Measurements from ENCODE around the gene GPR87. TPM values are rescaled to one million over a fixed set of nuclear protein-coding genes. Genes with fewer than 3 reads are reported as not detected.

The GPR87 gene
- total and polyA plus RNA-seq, 9 of the 15 experiments (the other 6 are each of a cell fraction or from before 2014, with no cell fraction given): not detected

DNA sequence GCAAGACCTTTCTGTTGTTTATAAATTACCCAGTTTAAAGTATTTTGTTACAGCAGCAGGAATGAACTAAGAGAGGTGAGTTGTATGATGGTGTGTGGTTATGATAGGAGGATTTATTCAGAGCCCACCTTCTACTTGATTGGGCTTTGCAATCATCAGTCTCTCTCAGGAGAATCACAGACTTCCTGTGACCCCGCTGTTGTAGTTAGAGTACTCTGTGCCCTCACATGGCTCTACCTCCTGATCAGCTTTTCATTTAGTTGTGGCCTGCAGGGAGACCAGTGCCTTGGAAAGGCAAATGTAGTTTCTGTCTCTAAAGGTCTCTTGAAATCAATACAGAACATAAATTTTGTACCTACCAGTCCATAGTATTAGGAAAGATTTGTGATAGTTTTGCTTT lies 30.7 kb downstream of the GPR87 start:
- Histone ChIP-seq H3K4me2 (ENCODE audit: insufficient read depth, low read length) (no peak overlapping the region), H4K20me1 (replicated peaks; ENCODE audit: control insufficient read depth, insufficient read depth, low read length) (no peaks in the 10 kb centered on the region), H3K27me3 (ENCODE audit: control insufficient read depth in 2 of 2, insufficient read depth in 2 of 2, low read length in 2 of 2) (no peaks in the 10 kb centered on the region), H2AFZ (ENCODE audit: low read depth, low read length) (no peak overlapping the region), H3K9me3 (replicated peaks; ENCODE audit: control insufficient read depth, insufficient read depth, low read depth, low read length) (no peaks in the 10 kb centered on the region), H3K9ac (ENCODE audit: insufficient read depth in 1 of 2, low read depth in 2 of 2, low read length in 2 of 2) (no peak overlapping the region), H3K36me3 (ENCODE audit: control insufficient read depth, insufficient read depth, low read length) (no peaks in the 10 kb centered on the region), H3K4me1 (replicated peaks in 1 of 2; ENCODE audit: control insufficient read depth in 2 of 2, insufficient read depth in 2 of 2, low read length in 2 of 2) (no peaks in the 10 kb centered on the region; a peak in 2 of 5 replicates), H3K27ac (ENCODE audit: extremely low read depth, low read depth, low read length) (no peak overlapping the region), H3K4me3 (no peak overlapping the region), H3K9me1 (ENCODE audit: control insufficient read depth, insufficient read depth, low read length) (no peaks in the 10 kb centered on the region), H3K79me2 (ENCODE audit: control insufficient read depth, insufficient read depth, low read length) (no peaks in the 10 kb centered on the region)
- FAIRE-seq (no peak), DNase-seq (ENCODE audit: extremely low read depth in 1 of 4, low spot score in 3 of 4) (no peak), ATAC-seq (no peak)
- POLR2A ChIA-PET: no interaction called here
- in situ Hi-C loops (cut with MboI): loop anchor here (10.0 kb wide), 1 partner anchor 121 kb away; no protein-coding TSS in a partner anchor
- intact Hi-C loops (cut with micrococcal nuclease): no loop called here
- WGBS (ENCODE audit: insufficient coverage, low coverage, missing lambda C conversion rate): 0% methylated on average over 1 of the region's 1 CpG
- CTCF ChIA-PET (ENCODE audit: low intra/inter-chr PET ratio): no interaction called here
- BruUV-seq (replicated peaks): no TSS peak
- TF ChIP-seq HDAC1 (IDR thresholded peaks at IDR 0.05) (no peak), HCFC1 (IDR thresholded peaks at IDR 0.05; ENCODE audit: low read depth, low read length) (no peak), ADNP (tag; IDR thresholded peaks at IDR 0.05) (no peak), NEUROD1 (IDR thresholded peaks at IDR 0.05; ENCODE audit: borderline replicate concordance, low read depth, low read length, partially characterized antibody) (no peak), NFXL1 (CRISPR knock-in tag; IDR thresholded peaks at IDR 0.05) (no peak), ZNF551 (CRISPR knock-in tag; IDR thresholded peaks at IDR 0.05) (no peak), ZNF354B (CRISPR knock-in tag; IDR thresholded peaks at IDR 0.05) (no peak)
- TF ChIP-seq, protein P1, sequence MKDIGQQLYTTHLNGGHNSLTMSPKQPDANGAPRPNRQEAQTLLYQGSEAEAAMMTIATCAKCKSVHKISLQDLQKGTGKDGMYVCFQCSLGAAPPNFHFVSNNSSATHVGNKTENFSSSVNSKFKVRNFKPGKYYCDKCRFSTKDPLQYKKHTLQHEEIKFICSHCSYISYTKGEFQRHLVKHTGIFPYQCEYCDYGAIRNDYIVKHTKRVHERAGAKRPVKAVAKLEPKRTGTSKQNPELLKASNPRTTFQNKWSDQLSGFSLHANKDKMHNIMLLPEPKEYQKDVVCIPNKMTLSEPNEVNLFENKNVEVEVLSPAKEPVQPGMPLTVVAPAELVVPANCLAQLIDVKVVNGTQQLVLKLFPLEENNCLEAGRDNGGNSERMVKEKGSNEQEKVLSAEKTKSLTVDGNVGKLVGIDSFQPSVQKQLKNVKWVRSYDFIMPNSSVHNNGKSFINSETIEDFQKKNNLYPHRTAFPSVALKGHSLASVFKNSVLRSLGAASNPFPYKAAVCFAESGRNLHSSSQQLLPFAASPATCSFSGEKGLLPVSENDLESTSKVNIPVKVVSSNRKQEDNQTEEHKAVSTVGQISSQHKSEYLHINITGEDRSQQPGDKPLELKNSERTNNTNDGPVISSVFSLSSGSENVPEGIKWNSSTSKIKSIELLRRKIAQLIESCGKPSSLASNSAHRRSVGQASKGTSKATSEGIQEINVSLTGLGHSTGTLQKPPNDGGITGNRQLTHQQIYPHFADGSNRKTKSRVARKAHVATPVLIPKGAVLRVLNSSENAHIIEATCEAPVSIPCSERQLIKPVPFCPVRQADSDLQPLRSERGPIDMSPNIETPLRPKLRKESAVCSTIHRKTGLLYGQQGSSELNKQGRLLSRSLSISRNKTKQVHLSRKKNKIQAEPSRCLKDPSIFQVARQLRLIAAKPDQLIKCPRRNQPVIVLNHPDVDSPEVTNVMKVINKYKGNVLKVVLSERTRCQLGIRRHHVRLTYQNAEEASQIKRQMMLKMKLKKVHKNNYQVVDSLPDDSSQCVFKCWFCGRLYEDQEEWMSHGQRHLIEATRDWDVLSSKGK (CRISPR knock-in tag; IDR thresholded peaks at IDR 0.05): no peak
- TF ChIP-seq, protein P2, sequence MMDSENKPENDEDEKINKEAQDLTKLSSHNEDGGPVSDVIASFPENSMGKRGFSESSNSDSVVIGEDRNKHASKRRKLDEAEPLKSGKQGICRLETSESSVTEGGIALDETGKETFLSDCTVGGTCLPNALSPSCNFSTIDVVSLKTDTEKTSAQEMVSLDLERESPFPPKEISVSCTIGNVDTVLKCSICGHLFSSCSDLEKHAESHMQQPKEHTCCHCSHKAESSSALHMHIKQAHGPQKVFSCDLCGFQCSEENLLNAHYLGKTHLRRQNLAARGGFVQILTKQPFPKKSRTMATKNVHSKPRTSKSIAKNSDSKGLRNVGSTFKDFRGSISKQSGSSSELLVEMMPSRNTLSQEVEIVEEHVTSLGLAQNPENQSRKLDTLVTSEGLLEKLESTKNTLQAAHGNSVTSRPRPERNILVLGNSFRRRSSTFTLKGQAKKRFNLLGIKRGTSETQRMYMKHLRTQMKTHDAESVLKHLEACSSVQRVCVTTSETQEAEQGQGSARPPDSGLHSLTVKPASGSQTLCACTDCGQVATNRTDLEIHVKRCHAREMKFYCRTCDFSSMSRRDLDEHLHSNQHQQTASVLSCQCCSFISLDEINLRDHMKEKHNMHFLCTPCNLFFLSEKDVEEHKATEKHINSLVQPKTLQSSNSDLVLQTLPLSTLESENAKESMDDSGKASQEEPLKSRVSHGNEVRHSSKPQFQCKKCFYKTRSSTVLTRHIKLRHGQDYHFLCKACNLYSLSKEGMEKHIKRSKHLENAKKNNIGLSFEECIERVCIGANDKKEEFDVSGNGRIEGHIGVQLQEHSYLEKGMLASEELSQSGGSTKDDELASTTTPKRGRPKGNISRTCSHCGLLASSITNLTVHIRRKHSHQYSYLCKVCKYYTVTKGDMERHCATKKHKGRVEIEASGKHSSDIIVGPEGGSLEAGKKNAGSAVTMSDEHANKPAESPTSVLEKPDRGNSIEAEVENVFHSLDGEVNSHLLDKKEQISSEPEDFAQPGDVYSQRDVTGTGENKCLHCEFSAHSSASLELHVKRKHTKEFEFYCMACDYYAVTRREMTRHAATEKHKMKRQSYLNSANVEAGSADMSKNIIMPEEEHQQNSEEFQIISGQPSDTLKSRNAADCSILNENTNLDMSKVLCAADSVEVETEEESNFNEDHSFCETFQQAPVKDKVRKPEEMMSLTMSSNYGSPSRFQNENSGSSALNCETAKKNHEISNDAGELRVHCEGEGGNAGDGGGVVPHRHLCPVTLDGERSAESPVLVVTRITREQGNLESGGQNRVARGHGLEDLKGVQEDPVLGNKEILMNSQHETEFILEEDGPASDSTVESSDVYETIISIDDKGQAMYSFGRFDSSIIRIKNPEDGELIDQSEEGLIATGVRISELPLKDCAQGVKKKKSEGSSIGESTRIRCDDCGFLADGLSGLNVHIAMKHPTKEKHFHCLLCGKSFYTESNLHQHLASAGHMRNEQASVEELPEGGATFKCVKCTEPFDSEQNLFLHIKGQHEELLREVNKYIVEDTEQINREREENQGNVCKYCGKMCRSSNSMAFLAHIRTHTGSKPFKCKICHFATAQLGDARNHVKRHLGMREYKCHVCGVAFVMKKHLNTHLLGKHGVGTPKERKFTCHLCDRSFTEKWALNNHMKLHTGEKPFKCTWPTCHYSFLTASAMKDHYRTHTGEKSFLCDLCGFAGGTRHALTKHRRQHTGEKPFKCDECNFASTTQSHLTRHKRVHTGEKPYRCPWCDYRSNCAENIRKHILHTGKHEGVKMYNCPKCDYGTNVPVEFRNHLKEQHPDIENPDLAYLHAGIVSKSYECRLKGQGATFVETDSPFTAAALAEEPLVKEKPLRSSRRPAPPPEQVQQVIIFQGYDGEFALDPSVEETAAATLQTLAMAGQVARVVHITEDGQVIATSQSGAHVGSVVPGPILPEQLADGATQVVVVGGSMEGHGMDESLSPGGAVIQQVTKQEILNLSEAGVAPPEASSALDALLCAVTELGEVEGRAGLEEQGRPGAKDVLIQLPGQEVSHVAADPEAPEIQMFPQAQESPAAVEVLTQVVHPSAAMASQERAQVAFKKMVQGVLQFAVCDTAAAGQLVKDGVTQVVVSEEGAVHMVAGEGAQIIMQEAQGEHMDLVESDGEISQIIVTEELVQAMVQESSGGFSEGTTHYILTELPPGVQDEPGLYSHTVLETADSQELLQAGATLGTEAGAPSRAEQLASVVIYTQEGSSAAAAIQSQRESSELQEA (IDR thresholded peaks at IDR 0.05; ENCODE audit: low read depth): no peak
- TF ChIP-seq, protein P3, sequence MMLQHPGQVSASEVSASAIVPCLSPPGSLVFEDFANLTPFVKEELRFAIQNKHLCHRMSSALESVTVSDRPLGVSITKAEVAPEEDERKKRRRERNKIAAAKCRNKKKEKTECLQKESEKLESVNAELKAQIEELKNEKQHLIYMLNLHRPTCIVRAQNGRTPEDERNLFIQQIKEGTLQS (IDR thresholded peaks at IDR 0.05): no peak
- TF ChIP-seq, protein P3 (CRISPR knock-in tag; conservative IDR thresholded peaks at IDR 0.05): no peak

Data from K562 (cell line).